PFSK-1 (cell line): ENCODE data around the gene ATF7.

ENCODE experiments used
- POLR2AphosphoS5 ChIP-seq: IDR thresholded peaks from 2 replicates; pipeline ENCODE4 v1.6.1; 2012; ENCODE audit warnings: low read depth, mild to moderate bottlenecking, control low read depth, low read length, moderate library complexity
- TF ChIP-seq, protein P1 (sequence below), 2 experiments: IDR thresholded peaks; 2 replicates each; pipeline versions ENCODE4 v1.6.1 to v1.8.0; 2011 to 2012; ENCODE audit warnings: low read depth in 2 of 2, low read length in 2 of 2, control low read depth in 1 of 2, inconsistent platforms in 1 of 2, mild to moderate bottlenecking in 1 of 2, moderate library complexity in 1 of 2; ENCODE audit not compliant: insufficient read depth in 1 of 2

DNA sequence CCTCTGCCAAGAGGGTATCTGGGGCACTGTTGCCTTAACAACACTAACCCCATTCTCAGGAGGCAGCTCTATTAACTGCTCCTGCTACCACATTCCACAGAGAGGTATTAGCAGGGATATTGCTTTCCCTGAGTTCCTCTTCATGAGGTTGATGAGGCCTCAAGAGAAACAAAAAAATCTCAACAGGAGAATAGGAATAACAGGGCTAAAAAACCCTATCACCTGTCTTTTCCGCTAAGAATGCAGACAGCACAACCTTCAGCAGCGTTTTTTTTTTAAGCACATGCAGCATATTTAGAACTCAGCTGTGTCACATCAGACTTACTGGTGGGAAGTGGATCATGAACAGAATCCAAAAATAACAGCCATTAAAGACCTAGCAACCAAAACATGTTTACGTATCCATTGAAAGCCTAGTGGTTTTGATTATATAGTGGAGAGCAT, 29.2 kb downstream of the ATF7 start:
- no peak for TF ChIP-seq POLR2AphosphoS5
- TF ChIP-seq, protein P1, sequence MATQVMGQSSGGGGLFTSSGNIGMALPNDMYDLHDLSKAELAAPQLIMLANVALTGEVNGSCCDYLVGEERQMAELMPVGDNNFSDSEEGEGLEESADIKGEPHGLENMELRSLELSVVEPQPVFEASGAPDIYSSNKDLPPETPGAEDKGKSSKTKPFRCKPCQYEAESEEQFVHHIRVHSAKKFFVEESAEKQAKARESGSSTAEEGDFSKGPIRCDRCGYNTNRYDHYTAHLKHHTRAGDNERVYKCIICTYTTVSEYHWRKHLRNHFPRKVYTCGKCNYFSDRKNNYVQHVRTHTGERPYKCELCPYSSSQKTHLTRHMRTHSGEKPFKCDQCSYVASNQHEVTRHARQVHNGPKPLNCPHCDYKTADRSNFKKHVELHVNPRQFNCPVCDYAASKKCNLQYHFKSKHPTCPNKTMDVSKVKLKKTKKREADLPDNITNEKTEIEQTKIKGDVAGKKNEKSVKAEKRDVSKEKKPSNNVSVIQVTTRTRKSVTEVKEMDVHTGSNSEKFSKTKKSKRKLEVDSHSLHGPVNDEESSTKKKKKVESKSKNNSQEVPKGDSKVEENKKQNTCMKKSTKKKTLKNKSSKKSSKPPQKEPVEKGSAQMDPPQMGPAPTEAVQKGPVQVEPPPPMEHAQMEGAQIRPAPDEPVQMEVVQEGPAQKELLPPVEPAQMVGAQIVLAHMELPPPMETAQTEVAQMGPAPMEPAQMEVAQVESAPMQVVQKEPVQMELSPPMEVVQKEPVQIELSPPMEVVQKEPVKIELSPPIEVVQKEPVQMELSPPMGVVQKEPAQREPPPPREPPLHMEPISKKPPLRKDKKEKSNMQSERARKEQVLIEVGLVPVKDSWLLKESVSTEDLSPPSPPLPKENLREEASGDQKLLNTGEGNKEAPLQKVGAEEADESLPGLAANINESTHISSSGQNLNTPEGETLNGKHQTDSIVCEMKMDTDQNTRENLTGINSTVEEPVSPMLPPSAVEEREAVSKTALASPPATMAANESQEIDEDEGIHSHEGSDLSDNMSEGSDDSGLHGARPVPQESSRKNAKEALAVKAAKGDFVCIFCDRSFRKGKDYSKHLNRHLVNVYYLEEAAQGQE (IDR thresholded peaks at IDR 0.05; ENCODE audit: insufficient read depth in 1 of 2, low read depth in 2 of 2, low read length in 2 of 2) = no peak
